B cell (primary cell): ENCODE measurements around the gene ZSCAN21. TPM values are rescaled to one million over a fixed set of nuclear protein-coding genes. Genes with fewer than 3 reads are reported as not detected.

Experiments used
- ATAC-seq: fragments of 200-7000 bp; cut with Tn5 transposase; one replicate; pipeline ENCODE4 v1.10.0; 2021; ENCODE audit warnings: low read depth, mild to moderate bottlenecking, moderate number of reproducible peaks, moderate library complexity
- CTCF ChIA-PET: fragments of 350-600 bp; sonication (Branson Sonifier 250); formaldehyde crosslinking; loops from one replicate; lab custom pipeline; 2021; ENCODE audit warnings: antibody characterized with exemption, inconsistent platforms; lab: Charles Lee
- POLR2A ChIA-PET: fragments of 350-600 bp; sonication (Branson Sonifier 250); formaldehyde crosslinking; loops from one replicate; lab custom pipeline; 2021; ENCODE audit warnings: antibody characterized with exemption; lab: Charles Lee
- DNase-seq: peaks from one replicate; pipeline ENCODE4 v3.0.0; 2013
- H2AFZ ChIP-seq: 2 replicates; pipeline ENCODE4 v1.6.1; 2012; ENCODE audit warnings: mild to moderate bottlenecking, low read depth, low read length; ENCODE audit not compliant: insufficient read depth, poor library complexity, severe bottlenecking
- H3K27ac ChIP-seq, 2 donors: 1 replicate in 1 of 2; 2 replicates in 1 of 2; pipeline ENCODE4 v1.5.1; 2012 to 2013; ENCODE audit warnings: low read length in 2 of 2, mild to moderate bottlenecking in 2 of 2, moderate library complexity in 1 of 2
- H3K27me3 ChIP-seq, 4 experiments: fragments of 200-600 bp in 1 of 4; sonication (generic) in 1 of 4; replicated peaks in 1 of 4; 1 replicate in 2 of 4; 2 replicates in 2 of 4; pipeline versions ENCODE4 v1.6.1 to v1.7.0; 2013 to 2016; ENCODE audit warnings: low read length in 3 of 4, mild to moderate bottlenecking in 2 of 4, mixed read lengths in 1 of 4, moderate library complexity in 1 of 4; ENCODE audit not compliant: insufficient read depth in 4 of 4, control insufficient read depth in 3 of 4; ENCODE audit errors: control extremely low read depth in 1 of 4
- H3K36me3 ChIP-seq, 2 experiments: replicated peaks in 1 of 2; 1 replicate in 1 of 2; 2 replicates in 1 of 2; pipeline versions ENCODE4 v1.6.1 to v1.7.1; 2013; ENCODE audit warnings: low read length in 1 of 2; ENCODE audit not compliant: insufficient read depth in 2 of 2, control insufficient read depth in 1 of 2; ENCODE audit errors: control extremely low read depth in 1 of 2, extremely low read depth in 1 of 2
- H3K4me1 ChIP-seq, 2 donors: fragments of 200-600 bp in 1 of 2; sonication (generic) in 1 of 2; 1 replicate in 1 of 2; 2 replicates in 1 of 2; pipeline versions ENCODE4 v1.5.1 to v1.6.1; 2013 to 2017; ENCODE audit warnings: low read length in 2 of 2; ENCODE audit not compliant: control insufficient read depth in 2 of 2, insufficient read depth in 2 of 2
- H3K4me2 ChIP-seq: replicated peaks from 2 replicates; pipeline ENCODE3; 2012; ENCODE audit warnings: mild to moderate bottlenecking, low read depth, low read length; ENCODE audit not compliant: poor library complexity, severe bottlenecking
- H3K4me3 ChIP-seq, 5 experiments: fragments of 200-600 bp in 1 of 5; sonication (generic) in 1 of 5; 1 replicate in 3 of 5; 2 replicates in 2 of 5; pipeline versions ENCODE4 v1.5.1 to v1.7.0; 2011 to 2016; ENCODE audit warnings: low read length in 4 of 5, mild to moderate bottlenecking in 4 of 5, low read depth in 2 of 5, control low read depth in 1 of 5, moderate library complexity in 1 of 5; ENCODE audit not compliant: insufficient read depth in 1 of 5; ENCODE audit errors: control extremely low read depth in 1 of 5, extremely low read depth in 1 of 5
- H3K79me2 ChIP-seq: fragments of 200-600 bp; sonication (generic); one replicate; pipeline ENCODE4 v1.6.0; 2016; ENCODE audit warnings: low read length; ENCODE audit not compliant: control insufficient read depth, insufficient read depth
- H3K9ac ChIP-seq: fragments of 200-600 bp; sonication (generic); 2 replicates; pipeline ENCODE4 v1.6.1; 2017; ENCODE audit warnings: mild to moderate bottlenecking, low read length, moderate library complexity
- H3K9me3 ChIP-seq, 3 donors: one replicate each; pipeline versions ENCODE4 v1.6.1 to v1.7.1; 2013; ENCODE audit warnings: low read length in 2 of 3; ENCODE audit not compliant: control insufficient read depth in 2 of 3, insufficient read depth in 1 of 3; ENCODE audit errors: control extremely low read depth in 1 of 3
- H4K20me1 ChIP-seq: 2 replicates; pipeline ENCODE4 v1.6.0; 2012; ENCODE audit warnings: mild to moderate bottlenecking, low read length; ENCODE audit not compliant: insufficient read depth, control insufficient read depth, poor library complexity, severe bottlenecking
- H3K27ac Mint-ChIP-seq: one replicate; pipeline ENCODE4 v1.8.0; 2021; ENCODE audit warnings: mixed read lengths
- H3K27me3 Mint-ChIP-seq: one replicate; pipeline ENCODE4 v1.8.0; 2021; ENCODE audit warnings: mixed read lengths
- H3K4me1 Mint-ChIP-seq: one replicate; pipeline ENCODE4 v1.8.0; 2021; ENCODE audit warnings: mixed read lengths
- H3K4me3 Mint-ChIP-seq: one replicate; pipeline ENCODE4 v1.8.0; 2021; ENCODE audit warnings: mixed read lengths
- H3K9me3 Mint-ChIP-seq: one replicate; pipeline ENCODE4 v1.8.0; 2022; ENCODE audit warnings: mixed read lengths; ENCODE audit not compliant: insufficient read depth
- EZH2 ChIP-seq: IDR thresholded peaks from 2 replicates; pipeline ENCODE4 v1.6.1; 2012; ENCODE audit warnings: borderline replicate concordance, low read depth, mild to moderate bottlenecking, moderate library complexity, low read length; ENCODE audit not compliant: insufficient read depth, poor library complexity, severe bottlenecking
- WGBS: methylation state at CpG from one replicate; pipeline ENCODE4 v1.1.5; 2013; ENCODE audit warnings: missing lambda C conversion rate; ENCODE audit not compliant: insufficient coverage; 5-methylcytosine and 5-hydroxymethylcytosine counted together
- intact Hi-C: fragments of 100-400 bp; cut with micrococcal nuclease; formaldehyde crosslinking; loops from one replicate; pipeline ENCODE4 v1.10.0; 2022
- polyA plus RNA-seq: library from polyadenylated mRNA; depleted of rRNA; stranded (reverse); fragments of >200 nt; gene quantifications from 2 replicates; pipeline ENCODE4 v1.2.3, GENCODE V29; 2012
- total RNA-seq, 2 donors: library from RNA; stranded (reverse); fragments of 120-200 nt in 1 of 2; gene quantifications; 1 replicate in 1 of 2; 2 replicates in 1 of 2; pipeline versions ENCODE4 v1.2.3 to v1.2.4, GENCODE V29; 2013 to 2022
- TF ChIP-seq, protein P1 (sequence below): fragments of 200-600 bp; IDR thresholded peaks from one replicate; pipeline ENCODE4 v1.8.0; 2022; ENCODE audit warnings: antibody characterized with exemption, mild to moderate bottlenecking

ZSCAN21 gene
- total and polyA plus RNA-seq, 2 donors (not counting 1 experiment from before 2014, with no cell fraction given): 6.7 to 13.2 TPM

DNA sequence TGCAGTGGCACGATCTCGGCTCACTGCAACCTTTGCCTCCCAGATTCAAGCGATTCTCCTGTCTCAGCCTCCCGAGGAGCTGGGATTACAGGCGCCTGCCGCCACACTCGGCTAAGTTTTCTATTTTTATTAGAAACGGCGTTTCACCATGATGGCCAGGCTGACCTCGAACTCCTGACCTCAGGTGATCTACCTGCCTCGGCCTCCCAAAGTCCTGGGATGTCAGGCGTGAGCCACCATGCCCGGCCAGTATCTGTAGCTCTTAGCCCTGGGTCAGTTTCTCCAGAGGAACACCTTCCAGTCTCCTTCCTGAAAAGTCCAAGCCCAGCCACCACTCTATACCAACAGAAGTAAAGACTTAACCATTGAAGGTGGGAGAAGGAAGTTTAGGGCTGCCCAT, 49.3 kb upstream of the ZSCAN21 start:
- Mint-ChIP-seq H3K4me1 (peaks cover 10% of the 10 kb centered on the region), H3K4me3 (no peak overlapping the region), H3K27ac (no peak overlapping the region), H3K9me3 (no peaks in the 10 kb centered on the region), H3K27me3 (peaks cover 3% of the 10 kb centered on the region)
- no peak overlapping the region for H3K9ac ChIP-seq
- H3K9me3 ChIP-seq: no peaks in the 10 kb centered on the region
- POLR2A ChIA-PET: no interaction called here
- intact Hi-C loops: no loop called here
- DNase-seq (no peak), ATAC-seq (no peak)
- no peaks in the 10 kb centered on the region for H3K27me3 ChIP-seq
- H3K4me1 ChIP-seq: peaks cover 13 to 14% of the 10 kb centered on the region in 2 donors
- no peak overlapping the region for H3K27ac ChIP-seq
- H3K4me3 ChIP-seq: no peak overlapping the region
- H3K4me2 ChIP-seq: no peak overlapping the region
- 97% methylated on average over 11 of the region's 13 CpGs for WGBS
- H3K36me3 ChIP-seq: no peaks in the 10 kb centered on the region
- TF ChIP-seq EZH2: no peak
- TF ChIP-seq, protein P1, sequence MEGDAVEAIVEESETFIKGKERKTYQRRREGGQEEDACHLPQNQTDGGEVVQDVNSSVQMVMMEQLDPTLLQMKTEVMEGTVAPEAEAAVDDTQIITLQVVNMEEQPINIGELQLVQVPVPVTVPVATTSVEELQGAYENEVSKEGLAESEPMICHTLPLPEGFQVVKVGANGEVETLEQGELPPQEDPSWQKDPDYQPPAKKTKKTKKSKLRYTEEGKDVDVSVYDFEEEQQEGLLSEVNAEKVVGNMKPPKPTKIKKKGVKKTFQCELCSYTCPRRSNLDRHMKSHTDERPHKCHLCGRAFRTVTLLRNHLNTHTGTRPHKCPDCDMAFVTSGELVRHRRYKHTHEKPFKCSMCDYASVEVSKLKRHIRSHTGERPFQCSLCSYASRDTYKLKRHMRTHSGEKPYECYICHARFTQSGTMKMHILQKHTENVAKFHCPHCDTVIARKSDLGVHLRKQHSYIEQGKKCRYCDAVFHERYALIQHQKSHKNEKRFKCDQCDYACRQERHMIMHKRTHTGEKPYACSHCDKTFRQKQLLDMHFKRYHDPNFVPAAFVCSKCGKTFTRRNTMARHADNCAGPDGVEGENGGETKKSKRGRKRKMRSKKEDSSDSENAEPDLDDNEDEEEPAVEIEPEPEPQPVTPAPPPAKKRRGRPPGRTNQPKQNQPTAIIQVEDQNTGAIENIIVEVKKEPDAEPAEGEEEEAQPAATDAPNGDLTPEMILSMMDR: no peak
- H4K20me1 ChIP-seq: no peaks in the 10 kb centered on the region
- CTCF ChIA-PET: interaction anchor here (0.7 kb wide), 1 partner anchor 1244 kb away, joined by 3 read pairs; no protein-coding TSS in a partner anchor
- H2AFZ ChIP-seq: no peak overlapping the region
- H3K79me2 ChIP-seq: no peaks in the 10 kb centered on the region

DNA sequence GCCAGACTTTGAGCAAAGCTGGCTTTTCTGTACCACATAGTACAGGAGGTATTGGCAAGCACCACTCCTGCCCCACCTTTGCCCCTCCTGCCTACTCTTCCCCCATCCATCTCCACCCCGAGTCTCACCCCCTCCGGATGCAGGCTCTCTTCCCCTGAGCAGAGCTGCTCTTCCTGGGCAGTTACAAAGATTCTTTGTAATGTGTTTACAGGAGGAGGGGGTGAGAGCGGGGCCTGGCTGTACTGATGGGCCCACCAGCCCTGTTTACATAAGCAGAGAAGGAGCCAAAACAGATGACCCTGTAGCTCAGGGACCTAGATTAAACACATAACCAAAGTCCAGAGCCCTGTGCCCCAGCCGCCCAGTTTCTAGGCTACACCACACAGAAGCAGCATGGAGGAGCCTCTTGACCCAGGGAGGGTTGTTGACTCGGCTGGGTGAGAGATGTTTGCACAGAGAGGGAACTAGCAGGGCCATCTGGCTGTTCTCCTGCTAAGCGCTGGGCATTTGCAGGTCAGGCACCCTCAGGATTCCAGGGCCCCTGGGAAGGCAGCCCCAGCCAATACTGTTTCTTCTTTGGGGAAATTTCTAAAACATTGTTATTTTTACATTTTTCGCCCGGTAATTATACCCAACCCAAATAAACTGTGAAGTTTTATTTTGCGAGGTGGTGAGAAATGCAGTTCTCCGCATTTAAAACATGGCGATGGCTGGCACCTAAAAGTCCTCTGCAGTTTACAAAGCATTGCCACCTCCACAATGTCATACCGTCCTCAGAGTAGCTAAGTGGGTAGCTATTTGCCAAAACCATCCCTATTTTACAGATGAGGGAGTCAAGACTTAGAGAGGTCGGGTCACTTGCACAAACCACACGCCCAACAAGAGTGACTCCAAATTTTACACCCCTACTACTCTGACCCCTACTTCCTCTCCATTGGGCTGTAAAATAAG, 45.6 kb upstream of the ZSCAN21 start:
- Histone ChIP-seq H3K27me3 (no peaks in the 10 kb centered on the region), H4K20me1 (no peaks in the 10 kb centered on the region), H3K4me2 (no peak overlapping the region), H3K9ac (no peak overlapping the region), H3K9me3 (no peaks in the 10 kb centered on the region), H3K27ac (no peak overlapping the region), H3K4me1 (no peaks in the 10 kb centered on the region), H3K36me3 (no peaks in the 10 kb centered on the region), H3K4me3 (no peak overlapping the region), H3K79me2 (no peaks in the 10 kb centered on the region), H2AFZ (no peak overlapping the region)
- DNase-seq (no peak), ATAC-seq (no peak)
- ChIA-PET CTCF (interaction anchor here (1.6 kb wide), 1 partner anchor 11 kb away, joined by 5 read pairs; the partner anchor contains the start of gene ZKSCAN1), POLR2A (no interaction called here)
- Mint-ChIP-seq H3K9me3 (no peaks in the 10 kb centered on the region), H3K27ac (no peak overlapping the region), H3K27me3 (peaks cover 5% of the 10 kb centered on the region), H3K4me1 (no peaks in the 10 kb centered on the region), H3K4me3 (no peak overlapping the region)
- 42% methylated on average over 4 of the region's 14 CpGs for WGBS
- intact Hi-C loops: no loop called here
- TF ChIP-seq EZH2: no peak
